Neural cell (in vitro differentiated cells): ENCODE measurements around the gene ACAD11. TPM values are rescaled to one million over a fixed set of nuclear protein-coding genes. Genes with fewer than 3 reads are reported as not detected.

Source experiments
- H2AFZ ChIP-seq: fragments of 200-600, 300-800 bp; sonication (generic), shearing (Covaris generic); 2 replicates; pipeline ENCODE4 v1.6.0; 2014; ENCODE audit warnings: low read depth, mild to moderate bottlenecking, antibody characterized with exemption, low read length, moderate library complexity
- H3F3A ChIP-seq: fragments of 200-600 bp; shearing (Covaris generic); 2 replicates; pipeline ENCODE4 v1.6.1; 2016; ENCODE audit warnings: mild to moderate bottlenecking, moderate library complexity, mixed read lengths, antibody characterized with exemption, low read length; ENCODE audit not compliant: insufficient read depth, poor library complexity, severe bottlenecking
- H3K27ac ChIP-seq: fragments of 200-600, 300-800 bp; sonication (generic), shearing (Covaris generic); 2 replicates; pipeline ENCODE4 v1.5.1; 2014; ENCODE audit warnings: mild to moderate bottlenecking, low read length, moderate library complexity
- H3K27me3 ChIP-seq: fragments of 300-800, 200-600 bp; sonication (generic), shearing (Covaris generic); 2 replicates; pipeline ENCODE4 v1.6.0; 2014; ENCODE audit warnings: mild to moderate bottlenecking, low read depth, low read length, moderate library complexity; ENCODE audit not compliant: insufficient read depth
- H3K36me3 ChIP-seq: fragments of 300-800, 200-600 bp; sonication (generic), shearing (Covaris generic); 2 replicates; pipeline ENCODE4 v1.5.1; 2014; ENCODE audit warnings: mild to moderate bottlenecking, antibody characterized with exemption, low read length, moderate library complexity; ENCODE audit not compliant: insufficient read depth
- H3K4me2 ChIP-seq: fragments of 300-800, 200-600 bp; sonication (generic), shearing (Covaris generic); 2 replicates; pipeline ENCODE4 v1.6.0; 2014; ENCODE audit warnings: mild to moderate bottlenecking, low read length
- H3K4me3 ChIP-seq: fragments of 300-800, 200-600 bp; sonication (generic), shearing (Covaris generic); 2 replicates; pipeline ENCODE4 v1.5.1; 2014; ENCODE audit warnings: mild to moderate bottlenecking, low read length, moderate library complexity
- H3K79me2 ChIP-seq: fragments of 200-600 bp; shearing (Covaris generic); replicated peaks from 2 replicates; pipeline ENCODE4 v1.6.0; 2014; ENCODE audit warnings: mild to moderate bottlenecking, low read length, moderate library complexity; ENCODE audit not compliant: insufficient read depth
- H3K9ac ChIP-seq: fragments of 300-800, 200-600 bp; sonication (generic), shearing (Covaris generic); 2 replicates; pipeline ENCODE4 v1.6.1; 2016; ENCODE audit warnings: mild to moderate bottlenecking, low read length, mixed read lengths
- H3K9me2 ChIP-seq: fragments of 200-600 bp; shearing (Covaris generic); 2 replicates; pipeline ENCODE4 v1.6.1; 2016; ENCODE audit warnings: mild to moderate bottlenecking, low read length, mixed read lengths; ENCODE audit not compliant: insufficient read depth
- H3K9me3 ChIP-seq: fragments of 200-600, 300-800 bp; sonication (generic), shearing (Covaris generic); 2 replicates; pipeline ENCODE4 v1.6.1; 2016; ENCODE audit warnings: mild to moderate bottlenecking, mixed run types, low read length, moderate library complexity, mixed read lengths
- H4K20me1 ChIP-seq: fragments of 200-600 bp; shearing (Covaris generic); 2 replicates; pipeline ENCODE4 v1.6.1; 2016; ENCODE audit warnings: mild to moderate bottlenecking, mixed run types; ENCODE audit not compliant: insufficient read depth
- CTCF ChIP-seq: fragments of 450-650 bp; IDR thresholded peaks from 2 replicates; pipeline ENCODE4 v1.5.1; 2014; ENCODE audit warnings: antibody characterized with exemption, mild to moderate bottlenecking, moderate library complexity; ENCODE audit not compliant: poor library complexity, severe bottlenecking
- EP300 ChIP-seq: fragments of 450-650 bp; conservative IDR thresholded peaks from 2 replicates; pipeline ENCODE4 v1.6.1; 2014; ENCODE audit warnings: antibody characterized with exemption, mild to moderate bottlenecking, moderate library complexity; ENCODE audit not compliant: poor library complexity, severe bottlenecking
- EZH2 ChIP-seq: fragments of 200-600, 300-800 bp; shearing (Covaris generic), sonication (generic); IDR thresholded peaks from 2 replicates; pipeline ENCODE4 v1.6.1; 2014; ENCODE audit warnings: antibody characterized with exemption, low read length, borderline replicate concordance, mild to moderate bottlenecking; ENCODE audit not compliant: insufficient read depth, poor library complexity, severe bottlenecking
- MXI1 ChIP-seq: fragments of 450-650 bp; conservative IDR thresholded peaks from 2 replicates; pipeline ENCODE4 v1.6.1; 2014; ENCODE audit warnings: antibody characterized with exemption, mild to moderate bottlenecking; ENCODE audit not compliant: poor library complexity, severe bottlenecking
- POLR2AphosphoS5 ChIP-seq: IDR thresholded peaks from 2 replicates; pipeline ENCODE4 v1.6.1; 2012
- RAD21 ChIP-seq: fragments of 450-650 bp; conservative IDR thresholded peaks from 2 replicates; pipeline ENCODE4 v1.6.1; 2014; ENCODE audit warnings: antibody characterized with exemption, mild to moderate bottlenecking, moderate library complexity
- REST ChIP-seq: IDR thresholded peaks from 2 replicates; pipeline ENCODE4 v1.6.1; 2012; ENCODE audit warnings: borderline replicate concordance
- SMC3 ChIP-seq: fragments of 450-650 bp; conservative IDR thresholded peaks from 2 replicates; pipeline ENCODE4 v1.6.1; 2014; ENCODE audit warnings: antibody characterized with exemption, mild to moderate bottlenecking, moderate library complexity; ENCODE audit not compliant: poor library complexity
- TAF1 ChIP-seq: IDR thresholded peaks from 2 replicates; pipeline ENCODE4 v1.6.1; 2012; ENCODE audit warnings: low read depth
- polyA plus RNA-seq: library from polyadenylated mRNA; depleted of rRNA; stranded (reverse); fragments of >200 nt; gene quantifications from 2 replicates; pipeline ENCODE4 v1.2.3, GENCODE V29; 2014

The ACAD11 gene
- polyA plus RNA-seq, 1 donor from 2014 or later: 19.2 TPM

GRCh38 chr3:132564070-132564465, 95.5 kb downstream of the ACAD11 start (continued):
- TF ChIP-seq EZH2 (no peak), MXI1 (no peak), POLR2AphosphoS5 (no peak)

- Histone ChIP-seq H3K4me2 (no peak overlapping the region), H2AFZ (no peak overlapping the region), H3K79me2 (no peaks in the 10 kb centered on the region), H4K20me1 (no peaks in the 10 kb centered on the region), H3F3A (no peaks in the 10 kb centered on the region), H3K27ac (no peak overlapping the region), H3K9ac (no peak overlapping the region), H3K27me3 (no peaks in the 10 kb centered on the region), H3K9me3 (no peaks in the 10 kb centered on the region), H3K36me3 (no peaks in the 10 kb centered on the region), H3K4me3 (no peak overlapping the region), H3K9me2 (no peaks in the 10 kb centered on the region)
- TF ChIP-seq EP300: no peak
- no peak for TF ChIP-seq CTCF
- TF ChIP-seq RAD21: no peak
- no peak for TF ChIP-seq SMC3
- TF ChIP-seq POLR2AphosphoS5: no peak
- TF ChIP-seq TAF1: no peak
- no peak for TF ChIP-seq EZH2
- no peak for TF ChIP-seq REST
Observed at GRCh38 chr3:132563420-132564069, 96.1 kb downstream of the ACAD11 start.

GRCh38 chr3:132561003-132561402, 98.6 kb downstream of the ACAD11 start:
- TF ChIP-seq MXI1 (no peak), SMC3 (no peak), POLR2AphosphoS5 (no peak), RAD21 (no peak), EZH2 (no peak), REST (no peak), CTCF (no peak), EP300 (no peak), TAF1 (no peak)
- H3K27me3 ChIP-seq: no peaks in the 10 kb centered on the region
- no peak overlapping the region for H2AFZ ChIP-seq
- no peaks in the 10 kb centered on the region for H4K20me1 ChIP-seq
- no peak overlapping the region for H3K4me2 ChIP-seq
- H3K9me3 ChIP-seq: no peaks in the 10 kb centered on the region
- H3K36me3 ChIP-seq: no peaks in the 10 kb centered on the region
- H3K4me3 ChIP-seq: no peak overlapping the region
- H3K9me2 ChIP-seq: no peaks in the 10 kb centered on the region
- H3F3A ChIP-seq: no peaks in the 10 kb centered on the region
- H3K79me2 ChIP-seq: no peaks in the 10 kb centered on the region
- H3K9ac ChIP-seq: no peak overlapping the region
- no peak overlapping the region for H3K27ac ChIP-seq
